ENCODE data around the gene UGCG. TPM values are rescaled to one million over a fixed set of nuclear protein-coding genes. Genes with fewer than 3 reads are reported as not detected.

The UGCG gene
- total RNA-seq, 1 experiment from 2014 or later = 75.5 TPM

DNA sequence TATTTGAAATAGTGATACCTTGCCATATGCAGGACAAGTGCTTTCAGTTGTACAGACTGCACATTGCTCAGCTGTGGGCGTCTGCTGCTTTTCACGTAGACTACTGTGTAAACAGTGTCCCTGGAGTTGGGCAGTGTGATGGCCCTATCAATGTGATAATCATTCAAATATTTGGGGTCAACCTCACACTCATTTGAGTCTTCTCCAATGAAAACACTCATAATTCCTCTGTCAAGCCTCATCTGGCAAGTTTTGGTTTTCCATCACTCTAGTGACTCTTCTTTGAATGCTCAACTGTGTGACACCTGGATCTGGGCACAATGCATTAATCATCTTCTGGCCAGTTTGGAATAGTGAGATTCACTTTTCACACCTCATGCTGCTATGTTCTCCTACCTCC lies 64.4 kb downstream of the UGCG start:
- no peaks in the 10 kb centered on the region for H3K9me3 Mint-ChIP-seq (ENCODE audit: low read depth, unreplicated experiment)
- no peak overlapping the region for H3K4me3 Mint-ChIP-seq (ENCODE audit: low read depth, unreplicated experiment)
- DNase-seq = no peak
- CTCF ChIA-PET = interaction anchor here (0.7 to 1.1 kb wide), 3 partner anchors 61 to 104 kb away, joined by 3 to 5 read pairs (median 3); partner anchors contain the start of gene UGCG
- H3K27me3 Mint-ChIP-seq (ENCODE audit: unreplicated experiment) = no peaks in the 10 kb centered on the region
- intact Hi-C loops (cut with micrococcal nuclease; ENCODE audit: unreplicated experiment) = no loop called here
- BruUV-seq (replicated peaks) = no TSS peak
- H3K27ac Mint-ChIP-seq (ENCODE audit: unreplicated experiment) = peak overlapping the region; percentile 83
- TF ChIP-seq, protein P1, sequence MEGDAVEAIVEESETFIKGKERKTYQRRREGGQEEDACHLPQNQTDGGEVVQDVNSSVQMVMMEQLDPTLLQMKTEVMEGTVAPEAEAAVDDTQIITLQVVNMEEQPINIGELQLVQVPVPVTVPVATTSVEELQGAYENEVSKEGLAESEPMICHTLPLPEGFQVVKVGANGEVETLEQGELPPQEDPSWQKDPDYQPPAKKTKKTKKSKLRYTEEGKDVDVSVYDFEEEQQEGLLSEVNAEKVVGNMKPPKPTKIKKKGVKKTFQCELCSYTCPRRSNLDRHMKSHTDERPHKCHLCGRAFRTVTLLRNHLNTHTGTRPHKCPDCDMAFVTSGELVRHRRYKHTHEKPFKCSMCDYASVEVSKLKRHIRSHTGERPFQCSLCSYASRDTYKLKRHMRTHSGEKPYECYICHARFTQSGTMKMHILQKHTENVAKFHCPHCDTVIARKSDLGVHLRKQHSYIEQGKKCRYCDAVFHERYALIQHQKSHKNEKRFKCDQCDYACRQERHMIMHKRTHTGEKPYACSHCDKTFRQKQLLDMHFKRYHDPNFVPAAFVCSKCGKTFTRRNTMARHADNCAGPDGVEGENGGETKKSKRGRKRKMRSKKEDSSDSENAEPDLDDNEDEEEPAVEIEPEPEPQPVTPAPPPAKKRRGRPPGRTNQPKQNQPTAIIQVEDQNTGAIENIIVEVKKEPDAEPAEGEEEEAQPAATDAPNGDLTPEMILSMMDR (IDR thresholded peaks at IDR 0.05; ENCODE audit: unreplicated experiment) = no peak
- peaks cover 78% of the 10 kb centered on the region for H3K4me1 Mint-ChIP-seq (ENCODE audit: low read depth, unreplicated experiment)
- H3K36me3 Mint-ChIP-seq (ENCODE audit: insufficient read depth, unreplicated experiment) = peaks cover 20% of the 10 kb centered on the region

- Mint-ChIP-seq H3K27ac (ENCODE audit: unreplicated experiment) (peak overlapping the region; percentile 83), H3K4me1 (ENCODE audit: low read depth, unreplicated experiment) (peaks cover 75% of the 10 kb centered on the region), H3K9me3 (ENCODE audit: low read depth, unreplicated experiment) (no peaks in the 10 kb centered on the region), H3K36me3 (ENCODE audit: insufficient read depth, unreplicated experiment) (peaks cover 23% of the 10 kb centered on the region), H3K27me3 (ENCODE audit: unreplicated experiment) (no peaks in the 10 kb centered on the region), H3K4me3 (ENCODE audit: low read depth, unreplicated experiment) (no peak overlapping the region)
- CTCF ChIA-PET = interaction anchor here (0.7 kb wide), 1 partner anchor 65 kb away, joined by 3 read pairs; the partner anchor contains the start of gene UGCG
- BruUV-seq (replicated peaks) = no TSS peak
- DNase-seq = peak; percentile 58
- intact Hi-C loops (cut with micrococcal nuclease; ENCODE audit: unreplicated experiment) = no loop called here
- TF ChIP-seq, protein P1 (IDR thresholded peaks at IDR 0.05; ENCODE audit: unreplicated experiment) = no peak
Observed at GRCh38 chr9:111961575-111961974, 65.0 kb downstream of the UGCG start.

DNA sequence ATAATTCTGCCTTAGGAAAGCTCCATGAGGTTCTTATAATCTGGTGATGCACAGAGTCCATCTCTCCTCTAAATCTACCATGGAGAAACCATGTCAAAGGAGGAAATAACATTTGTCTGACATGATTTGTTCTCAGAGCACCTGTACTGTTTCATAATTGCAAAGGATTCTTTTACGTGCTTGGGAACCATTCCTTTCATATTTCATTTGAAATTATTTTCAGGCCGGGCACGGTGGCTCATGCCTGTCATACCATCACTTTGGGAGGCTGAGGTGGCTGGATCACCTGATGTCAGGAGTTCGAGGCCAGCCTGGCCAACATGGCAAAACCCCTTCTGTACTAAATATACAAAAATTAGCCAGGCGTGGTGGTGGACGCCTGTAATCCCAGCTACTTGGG lies 65.4 kb downstream of the UGCG start:
- Mint-ChIP-seq H3K4me3 (ENCODE audit: low read depth, unreplicated experiment) (no peak overlapping the region), H3K27me3 (ENCODE audit: unreplicated experiment) (no peaks in the 10 kb centered on the region), H3K27ac (ENCODE audit: unreplicated experiment) (peak overlapping the region; percentile 83), H3K9me3 (ENCODE audit: low read depth, unreplicated experiment) (no peaks in the 10 kb centered on the region), H3K36me3 (ENCODE audit: insufficient read depth, unreplicated experiment) (peaks cover 23% of the 10 kb centered on the region), H3K4me1 (ENCODE audit: low read depth, unreplicated experiment) (peaks cover 74% of the 10 kb centered on the region)
- TF ChIP-seq, protein P1 (IDR thresholded peaks at IDR 0.05; ENCODE audit: unreplicated experiment) = no peak
- no peak for DNase-seq
- BruUV-seq (replicated peaks) = no TSS peak
- intact Hi-C loops (cut with micrococcal nuclease; ENCODE audit: unreplicated experiment) = no loop called here
- CTCF ChIA-PET = interaction anchor here (0.7 kb wide), 1 partner anchor 66 kb away, joined by 3 read pairs; the partner anchor contains the start of gene UGCG

- DNase-seq = no peak
- BruUV-seq (replicated peaks) = no TSS peak
- TF ChIP-seq, protein P1 (IDR thresholded peaks at IDR 0.05; ENCODE audit: unreplicated experiment) = no peak
- no peaks in the 10 kb centered on the region for H3K27me3 Mint-ChIP-seq (ENCODE audit: unreplicated experiment)
- peak overlapping the region; percentile 20 for H3K27ac Mint-ChIP-seq (ENCODE audit: unreplicated experiment)
- no peaks in the 10 kb centered on the region for H3K9me3 Mint-ChIP-seq (ENCODE audit: low read depth, unreplicated experiment)
- peaks cover 58% of the 10 kb centered on the region for H3K4me1 Mint-ChIP-seq (ENCODE audit: low read depth, unreplicated experiment)
- intact Hi-C loops (cut with micrococcal nuclease; ENCODE audit: unreplicated experiment) = loop anchor here (2.0 kb wide), 1 partner anchor 105 kb away; no protein-coding TSS in a partner anchor
- H3K36me3 Mint-ChIP-seq (ENCODE audit: insufficient read depth, unreplicated experiment) = peaks cover 19% of the 10 kb centered on the region
- no peak overlapping the region for H3K4me3 Mint-ChIP-seq (ENCODE audit: low read depth, unreplicated experiment)
- CTCF ChIA-PET = interaction anchor here (0.7 kb wide), 1 partner anchor 141 kb away, joined by 3 read pairs; no protein-coding TSS in a partner anchor
Observed at GRCh38 chr9:111963995-111964394, 67.4 kb downstream of the UGCG start.
